Measurements from ENCODE around the gene LTV1.

The LTV1 gene

GRCh38 chr6:143877584-143878271 lies 34.6 kb downstream of the LTV1 start:
- H3K27me3 Mint-ChIP-seq, result no peaks in the 10 kb centered on the region
- DNase-seq (ENCODE audit: low spot score in 2 of 2), result no peak
- H3K4me3 Mint-ChIP-seq, result no peak overlapping the region
- H3K36me3 Mint-ChIP-seq (ENCODE audit: insufficient read depth), result no peaks in the 10 kb centered on the region
- peaks cover 5% of the 10 kb centered on the region for H3K9me3 Mint-ChIP-seq
- H3K4me1 Mint-ChIP-seq, result peaks cover 2% of the 10 kb centered on the region
- no peak overlapping the region for H3K27ac Mint-ChIP-seq (ENCODE audit: low read depth)
- ATAC-seq (replicated peaks; ENCODE audit: extremely low read depth, poor library complexity, severe bottlenecking), result no peak

- Mint-ChIP-seq H3K9me3 (peaks cover 5% of the 10 kb centered on the region), H3K4me3 (no peak overlapping the region), H3K36me3 (ENCODE audit: insufficient read depth) (no peaks in the 10 kb centered on the region), H3K27me3 (no peaks in the 10 kb centered on the region), H3K27ac (ENCODE audit: low read depth) (no peak overlapping the region), H3K4me1 (no peaks in the 10 kb centered on the region)
- DNase-seq (ENCODE audit: low spot score in 2 of 2), result no peak
- no peak for ATAC-seq (replicated peaks; ENCODE audit: extremely low read depth, poor library complexity, severe bottlenecking)
These were observed 35.2 kb downstream of the LTV1 start for GRCh38 chr6:143878272-143878760.

GRCh38 chr6:143880412-143880811 lies 37.3 kb downstream of the LTV1 start:
- ATAC-seq (replicated peaks; ENCODE audit: extremely low read depth, poor library complexity, severe bottlenecking) (no peak), DNase-seq (ENCODE audit: low spot score in 2 of 2) (no peak)
- Mint-ChIP-seq H3K27me3 (no peaks in the 10 kb centered on the region), H3K27ac (ENCODE audit: low read depth) (no peak overlapping the region), H3K9me3 (peaks cover 3% of the 10 kb centered on the region), H3K4me1 (no peaks in the 10 kb centered on the region), H3K36me3 (ENCODE audit: insufficient read depth) (no peaks in the 10 kb centered on the region), H3K4me3 (no peak overlapping the region)

- Mint-ChIP-seq H3K4me1 (no peaks in the 10 kb centered on the region), H3K36me3 (ENCODE audit: insufficient read depth) (no peaks in the 10 kb centered on the region), H3K9me3 (no peaks in the 10 kb centered on the region), H3K27me3 (no peaks in the 10 kb centered on the region), H3K27ac (ENCODE audit: low read depth) (no peak overlapping the region), H3K4me3 (no peak overlapping the region)
- ATAC-seq (replicated peaks; ENCODE audit: extremely low read depth, poor library complexity, severe bottlenecking), result no peak
- no peak for DNase-seq (ENCODE audit: low spot score in 2 of 2)
These were observed 39.3 kb downstream of the LTV1 start for GRCh38 chr6:143882401-143882930.

GRCh38 chr6:143884216-143884900 lies 41.2 kb downstream of the LTV1 start:
- Mint-ChIP-seq H3K9me3 (no peaks in the 10 kb centered on the region), H3K4me1 (no peaks in the 10 kb centered on the region), H3K27me3 (no peaks in the 10 kb centered on the region), H3K27ac (ENCODE audit: low read depth) (no peak overlapping the region), H3K4me3 (no peak overlapping the region), H3K36me3 (ENCODE audit: insufficient read depth) (no peaks in the 10 kb centered on the region)
- DNase-seq (ENCODE audit: low spot score in 2 of 2), result no peak
- no peak for ATAC-seq (replicated peaks; ENCODE audit: extremely low read depth, poor library complexity, severe bottlenecking)

GRCh38 chr6:143885116-143885515 lies 42.0 kb downstream of the LTV1 start:
- H3K27ac Mint-ChIP-seq (ENCODE audit: low read depth), result no peak overlapping the region

GRCh38 chr6:143894655-143895054 lies 51.5 kb downstream of the LTV1 start:
- H3K4me3 Mint-ChIP-seq, result no peak overlapping the region
- DNase-seq (ENCODE audit: low spot score in 2 of 2) (no peak), ATAC-seq (replicated peaks; ENCODE audit: extremely low read depth, poor library complexity, severe bottlenecking) (no peak)
- no peak overlapping the region for H3K27ac Mint-ChIP-seq (ENCODE audit: low read depth)
- H3K9me3 Mint-ChIP-seq, result no peaks in the 10 kb centered on the region
- H3K4me1 Mint-ChIP-seq, result no peaks in the 10 kb centered on the region
- no peaks in the 10 kb centered on the region for H3K36me3 Mint-ChIP-seq (ENCODE audit: insufficient read depth)
- no peaks in the 10 kb centered on the region for H3K27me3 Mint-ChIP-seq

More at GRCh38 chr6:143885116-143885515, 42.0 kb downstream of the LTV1 start:
- no peaks in the 10 kb centered on the region for H3K4me1 Mint-ChIP-seq
- DNase-seq (ENCODE audit: low spot score in 2 of 2) (no peak), ATAC-seq (replicated peaks; ENCODE audit: extremely low read depth, poor library complexity, severe bottlenecking) (no peak)
- H3K4me3 Mint-ChIP-seq, result no peak overlapping the region
- H3K27me3 Mint-ChIP-seq, result no peaks in the 10 kb centered on the region
- H3K36me3 Mint-ChIP-seq (ENCODE audit: insufficient read depth), result no peaks in the 10 kb centered on the region
- H3K9me3 Mint-ChIP-seq, result no peaks in the 10 kb centered on the region

GRCh38 chr6:143896126-143896860 lies 53.2 kb downstream of the LTV1 start:
- DNase-seq (ENCODE audit: low spot score in 2 of 2) (no peak), ATAC-seq (replicated peaks; ENCODE audit: extremely low read depth, poor library complexity, severe bottlenecking) (no peak)
- H3K27me3 Mint-ChIP-seq, result no peaks in the 10 kb centered on the region
- H3K36me3 Mint-ChIP-seq (ENCODE audit: insufficient read depth), result no peaks in the 10 kb centered on the region
- no peak overlapping the region for H3K4me3 Mint-ChIP-seq
- no peaks in the 10 kb centered on the region for H3K9me3 Mint-ChIP-seq
- no peak overlapping the region for H3K27ac Mint-ChIP-seq (ENCODE audit: low read depth)
- H3K4me1 Mint-ChIP-seq, result no peaks in the 10 kb centered on the region

GRCh38 chr6:143900358-143900757 lies 57.2 kb downstream of the LTV1 start:
- Mint-ChIP-seq H3K36me3 (ENCODE audit: insufficient read depth) (no peaks in the 10 kb centered on the region), H3K27ac (ENCODE audit: low read depth) (no peak overlapping the region), H3K9me3 (no peaks in the 10 kb centered on the region), H3K4me3 (no peak overlapping the region), H3K27me3 (no peaks in the 10 kb centered on the region), H3K4me1 (no peaks in the 10 kb centered on the region)
- ATAC-seq (replicated peaks; ENCODE audit: extremely low read depth, poor library complexity, severe bottlenecking) (no peak), DNase-seq (ENCODE audit: low spot score in 2 of 2) (no peak)

GRCh38 chr6:143901885-143902750 lies 59.0 kb downstream of the LTV1 start:
- H3K4me1 Mint-ChIP-seq, result no peaks in the 10 kb centered on the region
- H3K36me3 Mint-ChIP-seq (ENCODE audit: insufficient read depth), result no peaks in the 10 kb centered on the region
- H3K9me3 Mint-ChIP-seq, result no peaks in the 10 kb centered on the region
- H3K27ac Mint-ChIP-seq (ENCODE audit: low read depth), result no peak overlapping the region
- no peaks in the 10 kb centered on the region for H3K27me3 Mint-ChIP-seq
- no peak overlapping the region for H3K4me3 Mint-ChIP-seq
- no peak for ATAC-seq (replicated peaks; ENCODE audit: extremely low read depth, poor library complexity, severe bottlenecking)
- DNase-seq (ENCODE audit: low spot score in 2 of 2), result no peak

- H3K9me3 Mint-ChIP-seq, result no peaks in the 10 kb centered on the region
- ATAC-seq (replicated peaks; ENCODE audit: extremely low read depth, poor library complexity, severe bottlenecking) (no peak), DNase-seq (ENCODE audit: low spot score in 2 of 2) (no peak)
- no peaks in the 10 kb centered on the region for H3K27me3 Mint-ChIP-seq
- H3K4me3 Mint-ChIP-seq, result no peak overlapping the region
- H3K36me3 Mint-ChIP-seq (ENCODE audit: insufficient read depth), result no peaks in the 10 kb centered on the region
- no peaks in the 10 kb centered on the region for H3K4me1 Mint-ChIP-seq
- no peak overlapping the region for H3K27ac Mint-ChIP-seq (ENCODE audit: low read depth)
These were observed 59.7 kb downstream of the LTV1 start for GRCh38 chr6:143902827-143903226.

- H3K4me1 Mint-ChIP-seq, result no peaks in the 10 kb centered on the region
- no peak overlapping the region for H3K27ac Mint-ChIP-seq (ENCODE audit: low read depth)
- no peak overlapping the region for H3K4me3 Mint-ChIP-seq
- ATAC-seq (replicated peaks; ENCODE audit: extremely low read depth, poor library complexity, severe bottlenecking) (no peak), DNase-seq (ENCODE audit: low spot score in 2 of 2) (no peak)
- peaks cover 29% of the 10 kb centered on the region for H3K9me3 Mint-ChIP-seq
- H3K36me3 Mint-ChIP-seq (ENCODE audit: insufficient read depth), result no peaks in the 10 kb centered on the region
- H3K27me3 Mint-ChIP-seq, result no peaks in the 10 kb centered on the region
These were observed 67.9 kb downstream of the LTV1 start for GRCh38 chr6:143911028-143911427.

Measured in central memory CD8-positive, alpha-beta T cell (primary cell).